GM12875 (cell line): ENCODE data around the gene HIVEP3.

Source experiments
- H3K4me3 ChIP-seq: one replicate; pipeline ENCODE4 v1.5.1; 2011; ENCODE audit warnings: low read depth, low read length, control low read depth
- TF ChIP-seq, protein P1 (sequence below): IDR thresholded peaks from 2 replicates; pipeline ENCODE4 v1.5.1; 2011; ENCODE audit warnings: low read depth, mild to moderate bottlenecking, control low read depth, inconsistent platforms, low read length, moderate library complexity, borderline replicate concordance; ENCODE audit not compliant: insufficient read depth

HIVEP3 gene

DNA sequence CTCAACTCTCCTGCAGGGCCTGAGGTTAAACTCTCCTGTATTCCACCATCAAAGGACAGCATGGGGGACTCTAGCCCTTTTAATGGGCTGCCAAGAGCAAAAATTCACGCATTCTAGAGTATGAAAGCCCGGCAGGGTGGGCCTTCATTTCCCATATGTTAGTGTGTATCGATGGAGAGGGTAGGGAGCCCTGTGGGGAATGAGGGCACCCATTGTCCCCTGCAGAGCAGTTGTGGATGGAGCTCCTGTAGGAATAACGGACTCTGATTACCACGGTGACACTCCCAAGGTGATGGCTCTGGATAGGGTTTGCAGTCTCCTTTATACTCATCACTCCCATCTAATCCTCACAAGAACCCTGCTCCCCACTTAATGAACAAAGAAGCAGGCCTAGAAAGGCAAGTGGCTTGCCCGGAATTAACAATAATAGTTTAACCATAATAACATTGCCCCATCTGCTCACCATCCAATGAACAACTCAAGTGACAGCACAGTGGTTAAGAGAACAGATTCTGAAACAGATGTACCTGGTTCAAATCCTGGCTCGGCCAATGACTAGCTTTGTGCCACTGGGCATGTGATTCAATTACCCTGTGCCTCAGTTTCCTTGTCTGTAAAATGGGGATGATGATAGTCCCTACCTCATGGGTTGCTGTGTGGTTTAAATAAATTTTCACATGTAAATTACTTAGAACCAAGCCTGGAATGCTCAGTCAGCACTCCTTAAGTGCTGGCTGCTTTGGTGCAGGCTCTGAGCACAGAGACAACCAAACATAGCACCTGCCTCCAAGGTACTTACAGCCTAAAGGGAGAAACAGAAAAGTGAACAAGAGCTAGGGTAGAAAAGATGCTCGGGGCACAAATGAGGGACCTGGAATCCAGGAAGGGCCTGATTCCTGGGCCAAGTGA is 29.0 kb downstream of the HIVEP3 start:
- no peak overlapping the region for H3K4me3 ChIP-seq
- TF ChIP-seq, protein P1, sequence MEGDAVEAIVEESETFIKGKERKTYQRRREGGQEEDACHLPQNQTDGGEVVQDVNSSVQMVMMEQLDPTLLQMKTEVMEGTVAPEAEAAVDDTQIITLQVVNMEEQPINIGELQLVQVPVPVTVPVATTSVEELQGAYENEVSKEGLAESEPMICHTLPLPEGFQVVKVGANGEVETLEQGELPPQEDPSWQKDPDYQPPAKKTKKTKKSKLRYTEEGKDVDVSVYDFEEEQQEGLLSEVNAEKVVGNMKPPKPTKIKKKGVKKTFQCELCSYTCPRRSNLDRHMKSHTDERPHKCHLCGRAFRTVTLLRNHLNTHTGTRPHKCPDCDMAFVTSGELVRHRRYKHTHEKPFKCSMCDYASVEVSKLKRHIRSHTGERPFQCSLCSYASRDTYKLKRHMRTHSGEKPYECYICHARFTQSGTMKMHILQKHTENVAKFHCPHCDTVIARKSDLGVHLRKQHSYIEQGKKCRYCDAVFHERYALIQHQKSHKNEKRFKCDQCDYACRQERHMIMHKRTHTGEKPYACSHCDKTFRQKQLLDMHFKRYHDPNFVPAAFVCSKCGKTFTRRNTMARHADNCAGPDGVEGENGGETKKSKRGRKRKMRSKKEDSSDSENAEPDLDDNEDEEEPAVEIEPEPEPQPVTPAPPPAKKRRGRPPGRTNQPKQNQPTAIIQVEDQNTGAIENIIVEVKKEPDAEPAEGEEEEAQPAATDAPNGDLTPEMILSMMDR: no peak

DNA sequence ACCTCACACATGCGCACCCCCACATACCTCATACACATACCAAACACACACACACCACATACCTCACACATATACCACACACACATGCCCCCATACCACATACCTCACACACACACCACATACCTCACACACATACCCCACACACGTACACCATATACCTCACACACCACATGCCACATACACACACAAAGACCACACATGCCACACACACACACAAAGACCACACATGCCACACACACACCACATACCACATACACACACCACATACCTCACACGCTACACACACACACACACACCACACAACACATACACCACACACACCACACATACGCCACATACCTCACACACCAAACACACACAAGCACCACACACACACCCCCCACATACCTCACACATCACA is 30.0 kb downstream of the HIVEP3 start:
- TF ChIP-seq, protein P1: no peak
- no peak overlapping the region for H3K4me3 ChIP-seq

- no peak overlapping the region for H3K4me3 ChIP-seq
- TF ChIP-seq, protein P1: no peak
Observed at GRCh38 chr1:41887365-41887764, 31.4 kb downstream of the HIVEP3 start.

GRCh38 chr1:41884256-41885230 is 34.2 kb downstream of the HIVEP3 start:
- TF ChIP-seq, protein P1: no peak
- H3K4me3 ChIP-seq: no peak overlapping the region

- TF ChIP-seq, protein P1: no peak
- no peak overlapping the region for H3K4me3 ChIP-seq
Observed at GRCh38 chr1:41883507-41883906, 35.2 kb downstream of the HIVEP3 start.

DNA sequence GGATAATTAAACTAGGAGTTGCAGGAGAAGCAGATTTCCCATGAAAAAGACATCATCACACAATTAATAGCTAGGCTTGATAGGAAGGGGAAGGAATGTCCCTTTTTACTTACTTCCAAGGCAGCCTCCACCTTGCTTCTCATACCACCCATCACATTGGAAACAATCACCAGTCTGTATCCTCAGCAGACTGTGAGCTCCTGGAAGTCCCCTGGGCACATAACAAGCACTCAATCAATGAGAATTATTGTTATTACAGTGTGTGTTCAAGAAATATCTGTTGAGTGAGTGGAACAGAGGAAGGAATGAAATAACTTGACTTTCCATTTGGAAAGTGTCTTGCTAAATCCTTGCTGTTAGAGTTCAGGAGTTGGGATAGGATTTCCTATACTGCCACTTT is 36.2 kb downstream of the HIVEP3 start:
- no peak overlapping the region for H3K4me3 ChIP-seq
- TF ChIP-seq, protein P1: no peak
